ENCODE data around the gene DIS3L2. TPM values are rescaled to one million over a fixed set of nuclear protein-coding genes. Genes with fewer than 3 reads are reported as not detected.
A peak's percentile ranks its signal among the peaks of the same experiment; 100 is the strongest.

Gene DIS3L2
- total and polyA plus RNA-seq, 2 of the 4 experiments (the other 2 are of a cell fraction) = 14.7 to 19.2 TPM

DNA sequence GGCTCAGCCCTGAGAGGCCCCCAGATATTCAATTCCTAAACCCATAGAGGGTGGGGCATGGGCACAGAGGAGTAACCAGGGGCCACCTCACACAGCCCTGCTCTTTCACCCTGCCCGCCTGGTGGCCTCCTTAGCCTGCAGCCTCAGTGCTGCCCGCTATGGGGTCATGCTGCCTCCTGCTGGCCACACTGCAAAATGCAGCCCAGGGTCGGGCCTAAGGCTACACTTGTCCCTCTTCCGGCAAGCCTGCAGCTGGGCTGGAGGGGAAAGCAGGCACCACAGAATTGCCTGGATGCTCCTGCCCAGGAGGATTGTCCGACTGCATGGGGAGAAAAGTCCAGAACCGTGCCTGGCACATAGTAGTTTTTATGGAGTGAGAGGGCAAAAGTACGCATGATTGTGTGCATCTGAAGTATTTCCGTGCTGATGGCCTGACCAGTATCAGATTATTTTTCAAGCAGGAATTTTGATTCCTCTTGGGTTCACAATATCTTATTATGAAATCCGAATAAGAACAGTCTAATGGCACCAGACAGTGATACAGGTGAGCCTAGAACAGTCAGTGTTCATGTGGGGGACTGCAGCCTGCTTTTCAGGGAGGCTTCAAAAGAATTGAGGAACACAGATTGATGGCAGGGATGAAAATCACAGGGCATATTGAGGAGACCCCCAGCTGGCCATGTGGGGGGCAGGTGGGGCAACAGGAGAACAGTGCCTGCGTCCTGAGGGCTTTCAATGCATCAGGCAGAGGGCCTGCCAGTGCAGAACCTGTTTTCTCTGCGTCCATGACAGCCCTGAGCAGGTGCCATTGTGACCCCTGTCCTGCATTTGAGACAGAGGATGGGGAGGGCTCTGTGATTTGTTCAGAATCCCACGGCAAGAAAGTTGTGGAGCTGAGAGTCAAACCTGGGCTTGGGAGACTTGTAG, 365.9 kb downstream of the DIS3L2 start:
- dilution Hi-C loops (cut with HindIII; ENCODE audit: low sequenced_read_pairs, unreplicated experiment) = no loop called here
- Histone ChIP-seq H3K18ac (ENCODE audit: low read depth, low read length) (no peak overlapping the region), H2AK5ac (ENCODE audit: low read depth, low read length) (no peak overlapping the region), H4K20me1 (ENCODE audit: insufficient read depth, low read length) (peaks cover 12% of the 10 kb centered on the region), H2BK5ac (ENCODE audit: low read depth, low read length, poor library complexity, severe bottlenecking) (no peak overlapping the region), H3K4me1 (ENCODE audit: control insufficient read depth, insufficient read depth, low read length) (no peaks in the 10 kb centered on the region), H3K27me3 (ENCODE audit: control insufficient read depth, insufficient read depth, low read length) (no peaks in the 10 kb centered on the region), H2BK120ac (ENCODE audit: low read depth, low read length) (no peak overlapping the region), H2BK15ac (ENCODE audit: low read depth, low read length) (no peak overlapping the region), H3K9me1 (ENCODE audit: insufficient read depth, low read length) (no peaks in the 10 kb centered on the region), H4K91ac (ENCODE audit: insufficient read depth, low read depth, low read length) (no peak overlapping the region), H2BK20ac (ENCODE audit: low read depth, low read length) (no peak overlapping the region), H3K27ac (ENCODE audit: insufficient read depth, low read length) (no peak overlapping the region), H3K9ac (ENCODE audit: low read depth, low read length) (no peak overlapping the region), H2AK9ac (replicated peaks; ENCODE audit: low read depth, low read length, poor library complexity) (no peak overlapping the region), H3K4ac (ENCODE audit: low read depth, low read length) (no peak overlapping the region), H2AFZ (replicated peaks; ENCODE audit: low read length, poor library complexity) (peak overlapping the region; percentile 23), H3K4me2 (ENCODE audit: low read depth, low read length) (no peak overlapping the region), H4K5ac (ENCODE audit: low read depth, low read length) (no peak overlapping the region), H3K56ac (ENCODE audit: extremely low read depth, insufficient read depth, low read length) (no peak overlapping the region), H3K9me3 (ENCODE audit: control insufficient read depth, insufficient read depth, low read length) (no peaks in the 10 kb centered on the region), H3K36me3 (ENCODE audit: control insufficient read depth, insufficient read depth, low read length) (no peaks in the 10 kb centered on the region), H3K14ac (replicated peaks; ENCODE audit: low read depth, low read length) (no peak overlapping the region), H3K23ac (ENCODE audit: low read depth, low read length) (no peak overlapping the region), H3K4me3 (ENCODE audit: insufficient read depth, low read depth, low read length) (no peak overlapping the region), H4K8ac (ENCODE audit: low read depth in 2 of 2, low read length in 2 of 2) (no peak overlapping the region), H3K79me1 (ENCODE audit: low read depth in 1 of 2, low read length in 2 of 2) (no peaks in the 10 kb centered on the region)
- CTCF ChIA-PET = interaction anchor here (1.0 to 1.4 kb wide), 2 partner anchors 19 to 402 kb away, joined by 3 to 5 read pairs; no protein-coding TSS in a partner anchor
- in situ Hi-C loops (cut with MboI; ENCODE audit: low sequenced_read_pairs) = no loop called here
- ATAC-seq (ENCODE audit: low read depth) (peak; percentile 90), DNase-seq (peak; percentile 50)
- 61% methylated on average over 7 of the region's 12 CpGs; no CpG with 5 or more reads in 1 of the 2 experiments for WGBS, 2 experiments (ENCODE audit: extremely low coverage in 2 of 2, insufficient read length in 1 of 2)
- no TSS peak for BruUV-seq (replicated peaks)
- intact Hi-C loops (cut with micrococcal nuclease) = loop anchor here (1.0 to 5.0 kb wide), 4 partner anchors 115 to 421 kb away; no protein-coding TSS in a partner anchor
- POLR2A ChIA-PET (ENCODE audit: unreplicated experiment) = no interaction called here
- TF ChIP-seq MAFK (IDR thresholded peaks at IDR 0.05; ENCODE audit: low read depth, low read length) = no peak
- TF ChIP-seq RAD21 (IDR thresholded peaks at IDR 0.05; ENCODE audit: low read length) = peak; percentile 72
- TF ChIP-seq SMC3 (IDR thresholded peaks at IDR 0.05; ENCODE audit: low read depth, low read length) = peak; percentile 61
- no peak for TF ChIP-seq RCOR1 (IDR thresholded peaks at IDR 0.05; ENCODE audit: insufficient replicate concordance, low read length)
- TF ChIP-seq, protein P1, sequence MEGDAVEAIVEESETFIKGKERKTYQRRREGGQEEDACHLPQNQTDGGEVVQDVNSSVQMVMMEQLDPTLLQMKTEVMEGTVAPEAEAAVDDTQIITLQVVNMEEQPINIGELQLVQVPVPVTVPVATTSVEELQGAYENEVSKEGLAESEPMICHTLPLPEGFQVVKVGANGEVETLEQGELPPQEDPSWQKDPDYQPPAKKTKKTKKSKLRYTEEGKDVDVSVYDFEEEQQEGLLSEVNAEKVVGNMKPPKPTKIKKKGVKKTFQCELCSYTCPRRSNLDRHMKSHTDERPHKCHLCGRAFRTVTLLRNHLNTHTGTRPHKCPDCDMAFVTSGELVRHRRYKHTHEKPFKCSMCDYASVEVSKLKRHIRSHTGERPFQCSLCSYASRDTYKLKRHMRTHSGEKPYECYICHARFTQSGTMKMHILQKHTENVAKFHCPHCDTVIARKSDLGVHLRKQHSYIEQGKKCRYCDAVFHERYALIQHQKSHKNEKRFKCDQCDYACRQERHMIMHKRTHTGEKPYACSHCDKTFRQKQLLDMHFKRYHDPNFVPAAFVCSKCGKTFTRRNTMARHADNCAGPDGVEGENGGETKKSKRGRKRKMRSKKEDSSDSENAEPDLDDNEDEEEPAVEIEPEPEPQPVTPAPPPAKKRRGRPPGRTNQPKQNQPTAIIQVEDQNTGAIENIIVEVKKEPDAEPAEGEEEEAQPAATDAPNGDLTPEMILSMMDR (conservative IDR thresholded peaks at IDR 0.05; ENCODE audit: low read depth, low read length) = peak; percentile 72
